Measurements from ENCODE around the gene TMOD3.
A peak's percentile ranks its signal among the peaks of the same experiment; 100 is the strongest.

The TMOD3 gene

GRCh38 chr15:51888593-51889195 is 59.2 kb downstream of the TMOD3 start:
- TF ChIP-seq MAX (IDR thresholded peaks at IDR 0.05; ENCODE audit: low read depth, low read length) (no peak), POLR2A (IDR thresholded peaks at IDR 0.05; ENCODE audit: extremely low read depth, insufficient read length) (no peak)
- TF ChIP-seq, protein P1, sequence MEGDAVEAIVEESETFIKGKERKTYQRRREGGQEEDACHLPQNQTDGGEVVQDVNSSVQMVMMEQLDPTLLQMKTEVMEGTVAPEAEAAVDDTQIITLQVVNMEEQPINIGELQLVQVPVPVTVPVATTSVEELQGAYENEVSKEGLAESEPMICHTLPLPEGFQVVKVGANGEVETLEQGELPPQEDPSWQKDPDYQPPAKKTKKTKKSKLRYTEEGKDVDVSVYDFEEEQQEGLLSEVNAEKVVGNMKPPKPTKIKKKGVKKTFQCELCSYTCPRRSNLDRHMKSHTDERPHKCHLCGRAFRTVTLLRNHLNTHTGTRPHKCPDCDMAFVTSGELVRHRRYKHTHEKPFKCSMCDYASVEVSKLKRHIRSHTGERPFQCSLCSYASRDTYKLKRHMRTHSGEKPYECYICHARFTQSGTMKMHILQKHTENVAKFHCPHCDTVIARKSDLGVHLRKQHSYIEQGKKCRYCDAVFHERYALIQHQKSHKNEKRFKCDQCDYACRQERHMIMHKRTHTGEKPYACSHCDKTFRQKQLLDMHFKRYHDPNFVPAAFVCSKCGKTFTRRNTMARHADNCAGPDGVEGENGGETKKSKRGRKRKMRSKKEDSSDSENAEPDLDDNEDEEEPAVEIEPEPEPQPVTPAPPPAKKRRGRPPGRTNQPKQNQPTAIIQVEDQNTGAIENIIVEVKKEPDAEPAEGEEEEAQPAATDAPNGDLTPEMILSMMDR (IDR thresholded peaks at IDR 0.05; ENCODE audit: low read depth, low read length) = peak; percentile 43
- DNase-seq (ENCODE audit: low read depth) = peak; percentile 37
- no peak overlapping the region for H3K4me3 ChIP-seq (ENCODE audit: low read depth, low read length)

DNA sequence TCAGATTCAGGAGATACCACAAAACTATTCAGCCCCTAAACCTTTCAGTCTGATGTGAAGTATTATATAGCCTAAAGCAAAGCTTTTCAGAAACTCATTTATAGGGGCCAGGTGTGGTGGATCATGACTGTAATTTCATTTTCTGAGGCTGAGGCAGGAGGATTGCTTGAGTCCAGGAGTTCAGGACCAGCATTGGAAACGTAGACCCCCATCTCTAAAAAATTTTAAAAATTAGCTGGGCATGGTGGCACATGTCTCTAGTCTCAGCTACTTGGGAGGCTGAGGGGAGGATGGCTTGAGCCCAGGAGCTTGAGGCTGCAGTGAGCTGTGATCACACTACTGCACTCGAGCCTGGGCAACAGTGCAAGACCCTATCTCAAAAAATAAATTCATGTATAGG is 60.0 kb downstream of the TMOD3 start:
- TF ChIP-seq MAX (IDR thresholded peaks at IDR 0.05; ENCODE audit: low read depth, low read length) (no peak), MYC (IDR thresholded peaks at IDR 0.05; ENCODE audit: low read depth, low read length) (no peak), POLR2A (IDR thresholded peaks at IDR 0.05; ENCODE audit: extremely low read depth, insufficient read length) (no peak)
- TF ChIP-seq, protein P1 (IDR thresholded peaks at IDR 0.05; ENCODE audit: low read depth, low read length) = no peak
- no peak for DNase-seq (ENCODE audit: low read depth)
- no peak overlapping the region for H3K4me3 ChIP-seq (ENCODE audit: low read depth, low read length)

DNA sequence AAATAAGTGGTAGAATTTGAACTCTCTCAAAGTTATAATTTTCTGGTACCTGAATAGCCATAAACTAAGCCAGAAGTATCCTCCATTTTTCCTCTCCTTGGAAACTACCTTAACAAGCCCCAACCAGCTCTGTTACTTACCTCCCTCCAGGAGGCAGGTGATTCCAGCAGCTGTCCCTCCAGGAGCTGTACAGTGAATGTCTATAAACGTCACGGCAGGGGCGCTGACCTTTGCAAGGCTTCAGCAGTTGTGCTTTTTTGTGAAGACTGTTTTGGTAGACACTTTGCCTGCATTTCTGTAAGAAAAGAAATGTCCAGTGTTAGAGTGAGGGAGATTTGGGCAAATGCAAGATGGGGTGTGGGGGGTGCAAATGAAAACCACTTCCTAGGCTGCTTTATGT is 75.0 kb downstream of the TMOD3 start:
- H3K4me3 ChIP-seq (ENCODE audit: low read depth, low read length) = no peak overlapping the region
- no peak for DNase-seq (ENCODE audit: low read depth)
- no peak for TF ChIP-seq POLR2A (IDR thresholded peaks at IDR 0.05; ENCODE audit: extremely low read depth, insufficient read length)
- TF ChIP-seq, protein P1 (IDR thresholded peaks at IDR 0.05; ENCODE audit: low read depth, low read length) = no peak
- TF ChIP-seq MYC (IDR thresholded peaks at IDR 0.05; ENCODE audit: low read depth, low read length) = no peak
- TF ChIP-seq MAX (IDR thresholded peaks at IDR 0.05; ENCODE audit: low read depth, low read length) = no peak

- TF ChIP-seq, protein P1 (IDR thresholded peaks at IDR 0.05; ENCODE audit: low read depth, low read length) = no peak
- TF ChIP-seq MAX (IDR thresholded peaks at IDR 0.05; ENCODE audit: low read depth, low read length) (no peak), POLR2A (IDR thresholded peaks at IDR 0.05; ENCODE audit: extremely low read depth, insufficient read length) (no peak), MYC (IDR thresholded peaks at IDR 0.05; ENCODE audit: low read depth, low read length) (no peak)
- DNase-seq (ENCODE audit: low read depth) = no peak
- H3K4me3 ChIP-seq (ENCODE audit: low read depth, low read length) = no peak overlapping the region
Observed at GRCh38 chr15:51904931-51905330, 75.5 kb downstream of the TMOD3 start.

DNA sequence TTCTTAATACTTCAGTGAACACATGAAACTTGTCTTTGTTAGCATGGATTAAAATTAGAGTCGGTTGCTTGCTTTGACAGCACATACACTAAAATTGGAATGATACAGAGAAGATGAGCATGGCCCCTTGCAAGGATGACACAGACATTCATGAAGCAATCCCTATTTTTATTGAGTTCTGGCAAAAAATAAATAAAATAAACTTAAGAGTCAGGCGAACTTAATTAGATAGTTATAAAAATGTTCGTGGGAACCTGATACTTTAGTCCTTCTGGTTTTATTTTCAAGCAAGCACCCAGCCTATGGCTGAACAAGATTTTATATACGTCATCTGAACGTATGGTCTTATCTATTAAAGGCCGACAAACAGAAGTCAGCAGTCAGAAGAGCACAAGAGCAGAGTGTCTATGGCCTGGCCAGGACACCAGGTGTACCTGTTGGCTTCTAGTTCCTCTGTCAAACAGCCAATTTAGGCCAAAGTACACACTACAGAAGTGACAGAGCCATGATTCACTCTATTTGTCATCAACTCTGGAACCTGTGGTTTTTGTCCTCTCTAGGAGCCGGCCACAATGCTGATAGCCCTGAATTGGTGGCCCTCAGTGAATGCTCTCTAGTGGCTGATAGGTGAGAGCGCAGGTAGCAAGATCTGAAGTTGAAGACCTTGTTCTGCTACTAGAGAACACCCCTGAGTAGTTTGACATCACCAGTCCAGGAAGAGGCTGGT is 77.8 kb downstream of the TMOD3 start:
- no peak for DNase-seq (ENCODE audit: low read depth)
- TF ChIP-seq MAX (IDR thresholded peaks at IDR 0.05; ENCODE audit: low read depth, low read length) = no peak
- TF ChIP-seq, protein P1 (IDR thresholded peaks at IDR 0.05; ENCODE audit: low read depth, low read length) = no peak
- H3K4me3 ChIP-seq (ENCODE audit: low read depth, low read length) = no peak overlapping the region

Data from NB4 (cell line).